HepG2 (cell line): ENCODE measurements around the gene PANK2. TPM values are rescaled to one million over a fixed set of nuclear protein-coding genes. Genes with fewer than 3 reads are reported as not detected.

Experiments used
- CSRNP2 ChIP-seq: sonication (generic); formaldehyde crosslinking; conservative IDR thresholded peaks from 2 replicates; pipeline ENCODE4 v1.8.0; 2022; ENCODE audit warnings: low read depth, missing genetic modification reagents
- DMAP1 ChIP-seq: IDR thresholded peaks from 2 replicates; pipeline ENCODE4 v1.6.1; 2016
- HDAC6 ChIP-seq: fragments of 200-600 bp; sonication (generic); IDR thresholded peaks from 2 replicates; pipeline ENCODE4 v1.7.0; 2017; ENCODE audit warnings: mild to moderate bottlenecking, antibody characterized with exemption, low read length, low read depth
- HOXD1 ChIP-seq: sonication (generic); formaldehyde crosslinking; IDR thresholded peaks from 2 replicates; pipeline ENCODE4 v1.5.0; 2020; ENCODE audit warnings: missing genetic modification reagents
- MYPOP ChIP-seq: sonication (generic); formaldehyde crosslinking; IDR thresholded peaks from 2 replicates; pipeline ENCODE4 v1.8.1; 2023; ENCODE audit warnings: mild to moderate bottlenecking, moderate library complexity, missing genetic modification reagents
- NBN ChIP-seq: fragments of 450-650 bp; conservative IDR thresholded peaks from 2 replicates; pipeline ENCODE4 v1.6.1; 2017
- PAF1 ChIP-seq: IDR thresholded peaks from 2 replicates; pipeline ENCODE4 v1.6.1; 2016; ENCODE audit warnings: missing genetic modification reagents, missing compliant biosample characterization
- PHF5A ChIP-seq: IDR thresholded peaks from one replicate; pipeline ENCODE4 v1.6.1; 2018; ENCODE audit warnings: low read depth, missing genetic modification reagents; ENCODE audit not compliant: unreplicated experiment
- SKI ChIP-seq: fragments of 450-650 bp; IDR thresholded peaks from one replicate; pipeline ENCODE4 v1.6.1; 2018; ENCODE audit warnings: mild to moderate bottlenecking; ENCODE audit not compliant: partially characterized antibody
- SMAD1 ChIP-seq: sonication (generic); formaldehyde crosslinking; IDR thresholded peaks from 2 replicates; pipeline ENCODE4 v1.4.0; 2020; ENCODE audit warnings: missing genetic modification reagents, low read depth, mild to moderate bottlenecking, borderline replicate concordance
- SMARCE1 ChIP-seq: fragments of 450-650 bp; IDR thresholded peaks from 2 replicates; pipeline ENCODE4 v1.6.1; 2017; ENCODE audit warnings: borderline replicate concordance
- SNAPC5 ChIP-seq: sonication (generic); formaldehyde crosslinking; IDR thresholded peaks from 2 replicates; pipeline ENCODE4 v1.8.1; 2023; ENCODE audit warnings: mild to moderate bottlenecking, missing genetic modification reagents, borderline replicate concordance
- SOX6 ChIP-seq, 2 experiments: fragments of 450-650 bp in 1 of 2; sonication (generic) in 1 of 2; formaldehyde crosslinking in 1 of 2; IDR thresholded peaks; 2 replicates each; pipeline versions ENCODE4 v1.4.0 to v1.6.1; 2017 to 2020; ENCODE audit warnings: antibody characterized with exemption in 1 of 2, mild to moderate bottlenecking in 1 of 2, missing genetic modification reagents in 1 of 2
- TMF1 ChIP-seq: sonication (generic); formaldehyde crosslinking; IDR thresholded peaks from 2 replicates; pipeline ENCODE4 v1.8.1; 2022; ENCODE audit warnings: low read depth, missing genetic modification reagents
- ZBTB1 ChIP-seq: sonication (generic); formaldehyde crosslinking; IDR thresholded peaks from 2 replicates; pipeline ENCODE4 v1.4.0; 2020; ENCODE audit warnings: missing genetic modification reagents, borderline replicate concordance
- ZKSCAN8 ChIP-seq: IDR thresholded peaks from 2 replicates; pipeline ENCODE4 v1.6.1; 2016; ENCODE audit warnings: borderline replicate concordance, missing genetic modification reagents, missing compliant biosample characterization
- ZNF275 ChIP-seq: sonication (generic); formaldehyde crosslinking; IDR thresholded peaks from 2 replicates; pipeline ENCODE4 v1.8.0; 2022; ENCODE audit warnings: missing genetic modification reagents, mild to moderate bottlenecking, inconsistent platforms, borderline replicate concordance
- ZNF329 ChIP-seq: sonication (generic); formaldehyde crosslinking; IDR thresholded peaks from 2 replicates; pipeline ENCODE4 v1.9.0; 2021; ENCODE audit warnings: low read depth, mild to moderate bottlenecking, missing genetic modification reagents
- ZNF343 ChIP-seq: sonication (generic); formaldehyde crosslinking; IDR thresholded peaks from 2 replicates; pipeline ENCODE4 v1.4.0; 2020; ENCODE audit warnings: mild to moderate bottlenecking, missing genetic modification reagents
- ZNF430 ChIP-seq: sonication (generic); formaldehyde crosslinking; IDR thresholded peaks from 2 replicates; pipeline ENCODE4 v1.9.0; 2021; ENCODE audit warnings: mild to moderate bottlenecking, missing genetic modification reagents
- ZNF512B ChIP-seq: sonication (generic); formaldehyde crosslinking; IDR thresholded peaks from 2 replicates; pipeline ENCODE4 v1.5.1; 2020; ENCODE audit warnings: missing genetic modification reagents, mild to moderate bottlenecking, borderline replicate concordance
- ZNF747 ChIP-seq: sonication (generic); formaldehyde crosslinking; IDR thresholded peaks from 2 replicates; pipeline ENCODE4 v1.8.1; 2023; ENCODE audit warnings: missing genetic modification reagents, mild to moderate bottlenecking, borderline replicate concordance
- polyA plus RNA-seq, 8 experiments: library from polyadenylated mRNA; depleted of rRNA in 3 of 8; stranded (reverse) in 7 of 8; unstranded in 1 of 8; fragments of >200 nt; fragmentation: Illumina TruSeq in 4 of 8; extraction: Trizol in 4 of 8; gene quantifications; 2 replicates each; pipeline versions ENCODE4 v1.2.1 to v1.2.3, GENCODE V29; 2011 to 2016; ENCODE audit warnings: low read depth in 4 of 8, missing spikeins in 1 of 8, mixed read lengths in 1 of 8; ENCODE audit not compliant: insufficient read depth in 1 of 8
- total RNA-seq, 5 experiments: library from RNA; depleted of rRNA; stranded (reverse); fragments of >200 nt; fragmentation: Illumina TruSeq; extraction: Trizol; gene quantifications; 2 replicates each; pipeline ENCODE4 v1.2.3, GENCODE V29; 2016; ENCODE audit warnings: low read depth in 1 of 5

The PANK2 gene
- total and polyA plus RNA-seq, 2 of the 13 experiments (the other 11 are each of a cell fraction or from before 2014, with no cell fraction given): 39.2 to 123 TPM

GRCh38 chr20:3888622-3889488 is at the start of gene PANK2 (continued):
- TF ChIP-seq ZNF343 (CRISPR knock-in tag) (no peak; the same call in 1 of the 2 replicates), ZNF430 (CRISPR knock-in tag) (peak; percentile 80), HOXD1 (CRISPR knock-in tag) (no peak; the same call in 1 of the 2 replicates), ZBTB1 (CRISPR knock-in tag) (0 out of 2 replicates have a peak, but pooled peaks have one; percentile 65), ZNF747 (CRISPR knock-in tag) (peak; percentile 94; the same call in 1 of the 2 replicates), NBN (no peak), ZNF329 (CRISPR knock-in tag) (peak; percentile 85), ZNF512B (no peak), ZKSCAN8 (CRISPR knock-in tag) (peak; percentile 32; the same call in 1 of the 2 replicates), PHF5A (peak; percentile 62), DMAP1 (CRISPR knock-in tag) (peak; percentile 99), SMAD1 (CRISPR knock-in tag) (peak; percentile 91), PAF1 (CRISPR knock-in tag) (no peak), HDAC6 (no peak), CSRNP2 (CRISPR knock-in tag) (peak; percentile 94), SNAPC5 (CRISPR knock-in tag) (0 out of 2 replicates have a peak, but pooled peaks have one; percentile 79), SMARCE1 (no peak), SOX6 (IDR thresholded peaks at IDR 0.05) (no peak), SOX6 (CRISPR knock-in tag; IDR thresholded peaks at IDR 0.05) (peak; percentile 84), TMF1 (CRISPR knock-in tag) (peak; percentile 91), SKI (peak; percentile 95), ZNF275 (CRISPR knock-in tag) (peak; percentile 79), MYPOP (CRISPR knock-in tag) (peak; percentile 78; the same call in 1 of the 2 replicates)
